AG04449 (cell line): ENCODE measurements around the gene ANTXR1.

Experiments
- CTCF ChIA-PET: fragments of 350-600 bp; formaldehyde crosslinking; extraction: SDS; loops from one replicate; lab custom pipeline; 2021; ENCODE audit warnings: antibody characterized with exemption; lab: Yijun Ruan, JAX
- POLR2A ChIA-PET: fragments of 400-600, 350-600 bp; formaldehyde crosslinking; extraction: SDS; loops from one replicate; lab custom pipeline; 2020; ENCODE audit warnings: antibody characterized with exemption, inconsistent platforms; lab: Yijun Ruan, JAX
- DNase-seq: peaks from one replicate; pipeline ENCODE4 v3.0.0-alpha.2; 2010; ENCODE audit warnings: low read depth, low spot score
- H3K4me3 ChIP-seq: 2 replicates; pipeline ENCODE4 v1.5.1; 2011; ENCODE audit warnings: low read depth, mild to moderate bottlenecking, control low read depth, low read length
- TF ChIP-seq, protein P1 (sequence below): IDR thresholded peaks from one replicate; pipeline ENCODE4 v1.5.1; 2011; ENCODE audit warnings: mild to moderate bottlenecking, moderate library complexity, low read length, control low read depth, inconsistent platforms; ENCODE audit not compliant: insufficient read depth; ENCODE audit errors: missing control alignments

ANTXR1 gene

DNA sequence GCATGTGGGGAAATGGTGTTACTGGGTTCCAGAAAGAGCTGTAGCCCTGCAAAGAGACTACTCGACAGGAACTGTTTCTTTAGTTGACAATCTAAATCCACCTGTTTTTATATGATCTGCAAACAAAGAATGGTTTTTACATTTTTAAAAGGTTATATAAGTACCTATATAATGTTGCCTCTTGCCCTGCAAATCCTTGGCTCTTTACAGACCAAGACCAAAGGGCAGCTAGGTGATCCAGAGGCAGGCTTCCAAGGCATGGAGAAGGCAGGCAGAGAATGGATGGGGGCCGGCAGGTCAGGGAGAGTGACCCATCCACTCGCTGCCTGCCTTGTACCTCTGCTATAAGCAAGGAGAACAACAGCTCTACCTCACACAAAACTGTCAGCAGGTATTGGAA is 173.6 kb downstream of the ANTXR1 start:
- no peak overlapping the region for H3K4me3 ChIP-seq
- ChIA-PET CTCF (no interaction called here), POLR2A (no interaction called here)
- TF ChIP-seq, protein P1, sequence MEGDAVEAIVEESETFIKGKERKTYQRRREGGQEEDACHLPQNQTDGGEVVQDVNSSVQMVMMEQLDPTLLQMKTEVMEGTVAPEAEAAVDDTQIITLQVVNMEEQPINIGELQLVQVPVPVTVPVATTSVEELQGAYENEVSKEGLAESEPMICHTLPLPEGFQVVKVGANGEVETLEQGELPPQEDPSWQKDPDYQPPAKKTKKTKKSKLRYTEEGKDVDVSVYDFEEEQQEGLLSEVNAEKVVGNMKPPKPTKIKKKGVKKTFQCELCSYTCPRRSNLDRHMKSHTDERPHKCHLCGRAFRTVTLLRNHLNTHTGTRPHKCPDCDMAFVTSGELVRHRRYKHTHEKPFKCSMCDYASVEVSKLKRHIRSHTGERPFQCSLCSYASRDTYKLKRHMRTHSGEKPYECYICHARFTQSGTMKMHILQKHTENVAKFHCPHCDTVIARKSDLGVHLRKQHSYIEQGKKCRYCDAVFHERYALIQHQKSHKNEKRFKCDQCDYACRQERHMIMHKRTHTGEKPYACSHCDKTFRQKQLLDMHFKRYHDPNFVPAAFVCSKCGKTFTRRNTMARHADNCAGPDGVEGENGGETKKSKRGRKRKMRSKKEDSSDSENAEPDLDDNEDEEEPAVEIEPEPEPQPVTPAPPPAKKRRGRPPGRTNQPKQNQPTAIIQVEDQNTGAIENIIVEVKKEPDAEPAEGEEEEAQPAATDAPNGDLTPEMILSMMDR, result no peak
- DNase-seq, result no peak

DNA sequence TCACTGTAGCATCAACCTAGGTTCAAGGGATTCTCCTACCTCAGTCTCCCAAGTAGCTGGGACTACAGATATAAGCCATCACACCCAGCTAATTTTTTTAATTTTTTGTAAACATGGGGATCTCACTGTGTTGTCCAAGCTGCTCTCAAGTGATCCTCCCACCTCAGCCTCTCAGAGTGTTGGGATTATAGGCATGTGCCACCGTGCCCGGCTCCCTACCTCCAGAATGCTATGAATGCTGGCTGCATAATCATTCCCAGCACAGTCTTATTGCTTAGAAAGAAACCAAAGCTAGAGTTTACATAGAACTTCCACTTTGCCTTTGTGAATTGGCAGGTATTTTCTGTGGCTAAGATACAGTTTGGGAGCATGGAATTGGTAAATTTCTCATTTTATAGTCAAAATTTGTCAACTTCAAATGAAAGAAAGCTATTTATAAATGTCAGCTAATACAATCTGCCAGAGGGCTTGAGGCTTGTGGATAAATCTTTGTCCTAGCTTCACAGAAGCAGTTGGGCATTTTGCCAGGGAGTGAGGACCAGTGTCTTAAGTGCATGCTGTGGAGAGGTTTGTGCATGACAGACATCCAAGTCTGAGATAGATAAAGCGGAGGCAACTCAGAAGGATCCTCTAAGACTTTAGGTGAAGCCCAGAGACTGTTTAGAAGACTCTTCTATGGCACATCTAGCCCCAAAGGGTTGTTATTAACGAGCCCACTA is 175.4 kb downstream of the ANTXR1 start:
- ChIA-PET CTCF (no interaction called here), POLR2A (no interaction called here)
- DNase-seq, result no peak
- TF ChIP-seq, protein P1, result no peak
- H3K4me3 ChIP-seq, result no peak overlapping the region

DNA sequence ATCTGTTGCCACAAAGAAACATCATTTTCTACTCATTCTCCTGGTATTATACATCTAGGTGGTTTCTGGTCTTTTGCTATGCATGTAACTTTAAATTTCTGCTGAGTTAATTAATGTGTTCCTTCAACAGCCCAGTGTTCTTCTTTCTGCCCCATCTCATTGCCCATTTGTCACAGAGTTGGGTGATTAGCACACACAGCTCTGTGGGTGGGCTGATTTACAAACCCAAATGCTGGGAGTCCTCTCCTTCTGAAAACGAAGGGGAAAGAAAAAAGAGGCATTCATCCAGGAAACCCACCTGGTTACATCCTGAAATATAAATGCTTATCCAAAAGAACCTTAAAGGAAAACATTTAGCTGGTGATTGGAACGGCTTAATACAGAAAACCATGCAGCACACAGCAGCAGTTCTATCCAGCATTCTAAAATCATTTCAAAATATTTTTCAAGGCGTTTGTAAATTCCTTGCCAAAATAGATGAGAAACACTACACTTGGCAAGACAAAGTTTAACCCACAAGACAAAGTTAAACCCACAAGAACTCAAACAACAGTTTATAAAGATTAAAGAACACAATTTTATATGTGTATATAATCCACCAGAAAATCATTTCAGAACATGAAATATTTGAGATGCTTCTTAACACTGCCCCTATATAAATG is 177.9 kb downstream of the ANTXR1 start:
- ChIA-PET CTCF (no interaction called here), POLR2A (interaction anchor here (0.5 to 1.0 kb wide), 2 partner anchors 17 to 51 kb away, joined by 3 read pairs; no protein-coding TSS in a partner anchor)
- TF ChIP-seq, protein P1, result no peak
- DNase-seq, result no peak
- no peak overlapping the region for H3K4me3 ChIP-seq

DNA sequence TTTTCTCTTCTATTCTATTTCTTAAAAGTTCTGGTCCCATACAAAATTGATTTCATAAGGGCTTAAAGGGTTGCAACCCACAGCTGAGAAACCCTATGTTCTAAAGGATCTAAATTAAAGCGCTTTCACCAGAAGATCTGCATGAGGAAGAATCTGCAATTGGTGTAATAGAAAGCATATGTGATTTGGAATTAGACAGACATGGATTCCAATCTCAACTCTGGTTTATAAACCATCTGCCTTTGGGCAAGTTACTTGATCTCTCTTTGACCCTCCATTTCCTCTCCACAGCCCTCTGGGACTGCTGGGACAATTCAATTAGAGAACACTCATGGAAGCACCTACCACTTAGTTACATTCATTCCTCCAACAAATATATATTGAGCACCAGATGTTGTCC is 178.7 kb downstream of the ANTXR1 start:
- no peak overlapping the region for H3K4me3 ChIP-seq
- POLR2A ChIA-PET, result interaction anchor here (1.0 kb wide), 1 partner anchor 18 kb away, joined by 3 read pairs; no protein-coding TSS in a partner anchor

DNA sequence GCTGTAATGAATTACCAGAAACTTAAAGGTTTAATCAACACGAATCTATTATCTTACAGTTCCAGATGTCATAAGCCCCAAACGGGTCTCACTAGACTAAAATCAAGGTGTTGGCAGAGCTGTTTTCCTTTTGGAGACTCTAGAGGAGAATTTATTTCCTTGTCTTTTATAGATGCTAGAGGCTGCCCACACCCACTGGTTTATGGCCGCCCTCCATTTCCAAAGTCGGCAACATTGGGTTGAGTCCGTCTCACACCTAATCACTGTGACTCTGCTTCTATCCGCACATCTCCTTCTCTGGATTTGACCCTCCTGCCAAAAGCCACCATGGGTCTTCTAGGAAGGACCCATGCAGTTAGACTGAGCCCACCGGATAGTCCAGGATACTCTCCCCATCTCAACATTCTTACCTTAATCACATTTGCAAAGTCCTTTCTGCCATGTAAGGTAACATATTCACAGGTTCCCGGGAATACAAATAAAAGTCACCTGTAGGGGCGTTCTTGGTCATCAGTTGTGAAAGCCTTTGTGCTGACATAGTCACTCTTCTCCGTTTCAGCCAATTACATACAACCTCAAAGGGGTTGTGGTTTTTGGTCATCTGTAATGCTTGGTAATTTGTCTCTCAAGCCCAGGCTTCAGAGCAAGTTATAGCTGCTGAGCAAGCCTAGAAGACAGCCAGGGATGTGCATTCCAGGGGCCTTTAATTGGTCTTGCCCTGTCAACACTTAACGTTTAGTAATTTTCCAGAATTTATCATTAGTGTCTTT is 179.4 kb downstream of the ANTXR1 start:
- POLR2A ChIA-PET, result interaction anchor here (1.0 kb wide), 1 partner anchor 22 kb away, joined by 3 read pairs; no protein-coding TSS in a partner anchor
- no peak overlapping the region for H3K4me3 ChIP-seq
- TF ChIP-seq, protein P1, result no peak
- CTCF ChIA-PET, result interaction anchor here (1.5 to 2.7 kb wide), 2 partner anchors 11 to 16 kb away, joined by 4 to 13 read pairs; no protein-coding TSS in a partner anchor
- peak; percentile 59 for DNase-seq

More for the DNA sequence above, 178.7 kb downstream of the ANTXR1 start:
- CTCF ChIA-PET, result no interaction called here
- DNase-seq, result no peak
- TF ChIP-seq, protein P1, result no peak
